ENCODE measurements around the gene ANO2. TPM values are rescaled to one million over a fixed set of nuclear protein-coding genes. Genes with fewer than 3 reads are reported as not detected.

Gene ANO2
- total RNA-seq, 1 donor from 2014 or later, result 13.6 TPM

GRCh38 chr12:5748027-5748426 is 197.0 kb downstream of the ANO2 start:
- intact Hi-C loops (cut with DNase I), result no loop called here
- DNase-seq (ENCODE audit: low spot score), result no peak

GRCh38 chr12:5746917-5747316 is 198.1 kb downstream of the ANO2 start:
- intact Hi-C loops (cut with DNase I), result no loop called here
- DNase-seq (ENCODE audit: low spot score), result no peak

- DNase-seq (ENCODE audit: low spot score), result no peak
- intact Hi-C loops (cut with DNase I), result no loop called here
Measured at GRCh38 chr12:5746036-5746908, 198.8 kb downstream of the ANO2 start.

GRCh38 chr12:5745251-5745888 is 199.7 kb downstream of the ANO2 start:
- DNase-seq (ENCODE audit: low spot score), result no peak
- intact Hi-C loops (cut with DNase I), result no loop called here

- DNase-seq (ENCODE audit: low spot score), result no peak
- intact Hi-C loops (cut with DNase I), result no loop called here
Measured at GRCh38 chr12:5742258-5742657, 202.8 kb downstream of the ANO2 start.

- DNase-seq (ENCODE audit: low spot score), result no peak
- intact Hi-C loops (cut with DNase I), result no loop called here
Measured at GRCh38 chr12:5739917-5740316, 205.1 kb downstream of the ANO2 start.

GRCh38 chr12:5737778-5738177 is 207.3 kb downstream of the ANO2 start:
- intact Hi-C loops (cut with DNase I), result no loop called here

GRCh38 chr12:5736527-5736926 is 208.5 kb downstream of the ANO2 start:
- intact Hi-C loops (cut with DNase I), result no loop called here
- DNase-seq (ENCODE audit: low spot score), result no peak

More at GRCh38 chr12:5737778-5738177, 207.3 kb downstream of the ANO2 start:
- no peak for DNase-seq (ENCODE audit: low spot score)

GRCh38 chr12:5736016-5736415 is 209.0 kb downstream of the ANO2 start:
- DNase-seq (ENCODE audit: low spot score), result no peak
- intact Hi-C loops (cut with DNase I), result no loop called here

- intact Hi-C loops (cut with DNase I), result no loop called here
- DNase-seq (ENCODE audit: low spot score), result no peak
Measured at GRCh38 chr12:5733916-5734315, 211.1 kb downstream of the ANO2 start.

- no peak for DNase-seq (ENCODE audit: low spot score)
- intact Hi-C loops (cut with DNase I), result no loop called here
Measured at GRCh38 chr12:5733136-5733755, 211.8 kb downstream of the ANO2 start.

GRCh38 chr12:5730962-5731361 is 214.1 kb downstream of the ANO2 start:
- intact Hi-C loops (cut with DNase I), result no loop called here
- no peak for DNase-seq (ENCODE audit: low spot score)

- DNase-seq (ENCODE audit: low spot score), result no peak
- intact Hi-C loops (cut with DNase I), result no loop called here
Measured at GRCh38 chr12:5723711-5724252, 221.3 kb downstream of the ANO2 start.

- no peak for DNase-seq (ENCODE audit: low spot score)
- intact Hi-C loops (cut with DNase I), result no loop called here
Measured at GRCh38 chr12:5723071-5723470, 222.0 kb downstream of the ANO2 start.

- intact Hi-C loops (cut with DNase I), result no loop called here
- DNase-seq (ENCODE audit: low spot score), result no peak
Measured at GRCh38 chr12:5720381-5721005, 224.6 kb downstream of the ANO2 start.

- peak; percentile 76 for DNase-seq (ENCODE audit: low spot score)
- intact Hi-C loops (cut with DNase I), result no loop called here
Measured at GRCh38 chr12:5718680-5719079, 226.4 kb downstream of the ANO2 start.

- DNase-seq (ENCODE audit: low spot score), result peak; percentile 43
- intact Hi-C loops (cut with DNase I), result no loop called here
Measured at GRCh38 chr12:5718073-5718472, 227.0 kb downstream of the ANO2 start.

GRCh38 chr12:5716976-5717375 is 228.1 kb downstream of the ANO2 start:
- peak; percentile 44 for DNase-seq (ENCODE audit: low spot score)
- intact Hi-C loops (cut with DNase I), result no loop called here

GRCh38 chr12:5716201-5716600 is 228.9 kb downstream of the ANO2 start:
- intact Hi-C loops (cut with DNase I), result no loop called here
- peak; percentile 24 for DNase-seq (ENCODE audit: low spot score)

GRCh38 chr12:5715021-5715420 is 230.0 kb downstream of the ANO2 start:
- DNase-seq (ENCODE audit: low spot score), result no peak
- intact Hi-C loops (cut with DNase I), result no loop called here

Measured in cardiac septum (tissue), 1 donor.